Measurements from ENCODE around the gene CYBB.

Gene CYBB

GRCh38 chrX:37818031-37818430, 38.2 kb downstream of the CYBB start:
- in situ Hi-C loops (cut with MboI; ENCODE audit: low sequenced_read_pairs, unreplicated experiment): no loop called here
- peak; percentile 15 for DNase-seq (ENCODE audit: low spot score)
- TF ChIP-seq, protein P1, sequence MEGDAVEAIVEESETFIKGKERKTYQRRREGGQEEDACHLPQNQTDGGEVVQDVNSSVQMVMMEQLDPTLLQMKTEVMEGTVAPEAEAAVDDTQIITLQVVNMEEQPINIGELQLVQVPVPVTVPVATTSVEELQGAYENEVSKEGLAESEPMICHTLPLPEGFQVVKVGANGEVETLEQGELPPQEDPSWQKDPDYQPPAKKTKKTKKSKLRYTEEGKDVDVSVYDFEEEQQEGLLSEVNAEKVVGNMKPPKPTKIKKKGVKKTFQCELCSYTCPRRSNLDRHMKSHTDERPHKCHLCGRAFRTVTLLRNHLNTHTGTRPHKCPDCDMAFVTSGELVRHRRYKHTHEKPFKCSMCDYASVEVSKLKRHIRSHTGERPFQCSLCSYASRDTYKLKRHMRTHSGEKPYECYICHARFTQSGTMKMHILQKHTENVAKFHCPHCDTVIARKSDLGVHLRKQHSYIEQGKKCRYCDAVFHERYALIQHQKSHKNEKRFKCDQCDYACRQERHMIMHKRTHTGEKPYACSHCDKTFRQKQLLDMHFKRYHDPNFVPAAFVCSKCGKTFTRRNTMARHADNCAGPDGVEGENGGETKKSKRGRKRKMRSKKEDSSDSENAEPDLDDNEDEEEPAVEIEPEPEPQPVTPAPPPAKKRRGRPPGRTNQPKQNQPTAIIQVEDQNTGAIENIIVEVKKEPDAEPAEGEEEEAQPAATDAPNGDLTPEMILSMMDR (IDR thresholded peaks at IDR 0.05; ENCODE audit: borderline replicate concordance, control extremely low read depth, extremely low read depth, insufficient read depth, missing control alignments): no peak

DNA sequence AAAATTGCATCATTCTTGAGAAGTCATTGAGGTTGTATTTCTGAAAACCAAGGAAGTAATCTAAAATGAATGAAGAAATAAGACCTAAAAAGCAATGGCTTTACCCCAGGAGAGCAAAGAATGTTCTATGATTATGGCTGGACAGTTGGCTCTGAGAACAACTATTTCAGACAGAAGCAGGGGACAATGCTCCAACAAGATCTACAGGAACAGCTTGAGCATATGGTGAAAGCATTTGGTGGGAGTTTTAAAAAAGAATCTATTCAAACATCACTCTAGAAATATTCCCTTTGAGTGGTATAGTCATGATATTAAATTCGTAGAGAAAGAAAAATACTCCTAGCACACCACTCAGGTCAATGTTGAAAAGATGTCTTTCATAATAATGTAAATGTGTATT, 40.8 kb downstream of the CYBB start:
- no peak for DNase-seq (ENCODE audit: low spot score)
- in situ Hi-C loops (cut with MboI; ENCODE audit: low sequenced_read_pairs, unreplicated experiment): loop anchor here (5.0 kb wide), 1 partner anchor 78 kb away; no protein-coding TSS in a partner anchor
- TF ChIP-seq, protein P1 (IDR thresholded peaks at IDR 0.05; ENCODE audit: borderline replicate concordance, control extremely low read depth, extremely low read depth, insufficient read depth, missing control alignments): no peak

DNA sequence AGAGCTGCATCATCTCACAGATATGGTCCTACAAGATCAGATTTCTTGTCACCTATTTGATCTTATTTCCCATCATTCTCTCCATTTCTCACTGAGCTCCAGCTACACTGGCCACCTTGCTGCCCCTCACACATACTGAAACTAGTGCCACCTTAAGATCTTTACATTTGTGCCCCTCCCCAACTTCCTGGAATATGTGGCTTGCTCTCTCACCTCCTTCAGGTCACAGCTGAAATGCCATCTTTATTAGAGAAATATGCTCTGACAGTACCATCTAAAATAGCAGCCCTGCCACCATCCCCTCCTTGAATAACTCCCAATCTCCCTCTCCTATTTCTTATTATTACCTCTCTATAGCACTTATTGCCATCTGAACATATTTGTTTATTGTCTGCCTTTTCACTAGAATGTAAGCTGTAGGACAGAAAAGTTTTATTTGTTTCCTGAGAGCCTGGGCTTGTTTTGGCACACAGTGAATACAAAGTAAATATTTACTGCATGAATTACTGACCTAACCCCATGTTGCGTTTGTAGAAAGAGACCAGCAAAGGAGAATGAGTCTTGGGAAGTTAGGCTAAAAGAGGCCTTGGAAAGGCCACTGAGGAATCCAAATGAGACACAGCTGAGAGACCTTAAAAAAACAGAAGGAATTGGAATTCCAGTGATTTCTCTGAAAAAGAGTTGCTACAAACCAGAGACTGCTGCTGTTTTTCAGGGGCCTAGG, 44.8 kb downstream of the CYBB start:
- DNase-seq (ENCODE audit: low spot score): no peak
- TF ChIP-seq, protein P1 (IDR thresholded peaks at IDR 0.05; ENCODE audit: borderline replicate concordance, control extremely low read depth, extremely low read depth, insufficient read depth, missing control alignments): no peak
- in situ Hi-C loops (cut with MboI; ENCODE audit: low sequenced_read_pairs, unreplicated experiment): loop anchor here (5.0 to 25.0 kb wide), 2 partner anchors 82 to 312 kb away; no protein-coding TSS in a partner anchor

- DNase-seq (ENCODE audit: low spot score): no peak
- in situ Hi-C loops (cut with MboI; ENCODE audit: low sequenced_read_pairs, unreplicated experiment): loop anchor here (25.0 kb wide), 1 partner anchor 313 kb away; no protein-coding TSS in a partner anchor
- TF ChIP-seq, protein P1 (IDR thresholded peaks at IDR 0.05; ENCODE audit: borderline replicate concordance, control extremely low read depth, extremely low read depth, insufficient read depth, missing control alignments): peak; percentile 80
Observed at GRCh38 chrX:37825215-37825842, 45.5 kb downstream of the CYBB start.

GRCh38 chrX:37829721-37830120, 49.9 kb downstream of the CYBB start:
- in situ Hi-C loops (cut with MboI; ENCODE audit: low sequenced_read_pairs, unreplicated experiment): loop anchor here (25.0 kb wide), 1 partner anchor 317 kb away; no protein-coding TSS in a partner anchor
- TF ChIP-seq, protein P1 (IDR thresholded peaks at IDR 0.05; ENCODE audit: borderline replicate concordance, control extremely low read depth, extremely low read depth, insufficient read depth, missing control alignments): no peak
- no peak for DNase-seq (ENCODE audit: low spot score)

- DNase-seq (ENCODE audit: low spot score): no peak
- in situ Hi-C loops (cut with MboI; ENCODE audit: low sequenced_read_pairs, unreplicated experiment): loop anchor here (25.0 kb wide), 1 partner anchor 318 kb away; no protein-coding TSS in a partner anchor
- TF ChIP-seq, protein P1 (IDR thresholded peaks at IDR 0.05; ENCODE audit: borderline replicate concordance, control extremely low read depth, extremely low read depth, insufficient read depth, missing control alignments): no peak
Observed at GRCh38 chrX:37830371-37830770, 50.5 kb downstream of the CYBB start.
